GM19043 (cell line): ENCODE results near the gene TGM3.
"Not testable (repeated sequence)": the region's sequence is repeated elsewhere in the genome, so short reads cannot be mapped to it uniquely, and the experiment has no call there.

ENCODE experiments used
- ATAC-seq: cut with Tn5 transposase; IDR thresholded peaks from one replicate; pipeline ENCODE4 v1.9.1; 2021; ENCODE audit warnings: low read depth; ENCODE audit not compliant: unreplicated experiment

The TGM3 gene

GRCh38 chr20:2295886-2296515 is at the start of gene TGM3:
TSS of gene TGM3 (plus strand) at chr20:2296001. CDS start at chr20:2296064, 63 bp downstream.
- ATAC-seq = no peak

DNA sequence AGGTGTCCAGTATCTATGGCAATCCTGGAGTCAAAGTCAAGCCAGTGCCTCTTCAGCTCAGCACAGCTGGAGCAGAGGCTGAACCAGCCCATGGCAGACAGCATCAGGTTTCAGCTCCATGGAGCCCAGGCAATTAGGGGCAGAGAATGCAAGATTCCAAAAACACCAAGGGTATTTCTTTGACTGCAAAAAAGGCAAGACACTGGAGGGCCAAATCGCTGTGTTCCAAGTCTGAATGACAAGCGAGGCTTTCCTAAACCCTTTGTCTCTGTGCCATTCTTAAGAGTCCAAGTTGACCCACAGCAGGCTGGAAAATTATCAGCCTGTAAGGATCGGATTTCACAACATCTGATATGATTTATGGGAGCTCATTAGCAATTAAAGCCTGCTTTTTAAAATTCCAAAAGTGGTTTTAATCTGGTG is 49.7 kb upstream of the TGM3 start:
- ATAC-seq = no peak

DNA sequence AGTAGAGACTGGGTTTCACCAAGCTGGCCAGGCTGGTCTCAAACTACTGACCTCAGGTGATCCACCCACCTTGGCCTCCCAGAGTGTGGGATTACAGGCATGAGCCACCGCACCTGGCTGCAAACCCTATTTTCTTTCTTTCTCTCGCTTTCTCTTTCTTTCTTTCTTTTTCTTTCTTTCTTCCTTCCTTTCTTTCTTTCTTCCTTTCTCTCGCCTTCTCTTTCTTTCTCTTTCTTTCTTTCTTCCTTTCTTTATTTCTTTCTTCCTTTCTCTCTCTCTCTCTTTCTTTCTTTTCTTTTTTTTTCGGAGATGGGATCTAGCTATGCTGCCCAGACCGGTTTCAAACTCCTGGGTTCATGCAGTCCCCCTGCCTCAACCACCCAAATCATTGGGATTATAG is 47.0 kb upstream of the TGM3 start:
- no peak for ATAC-seq

- no peak for ATAC-seq
These were observed 45.9 kb upstream of the TGM3 start for GRCh38 chr20:2249935-2250334.

GRCh38 chr20:2252419-2252997 is 43.3 kb upstream of the TGM3 start:
- ATAC-seq = no peak

DNA sequence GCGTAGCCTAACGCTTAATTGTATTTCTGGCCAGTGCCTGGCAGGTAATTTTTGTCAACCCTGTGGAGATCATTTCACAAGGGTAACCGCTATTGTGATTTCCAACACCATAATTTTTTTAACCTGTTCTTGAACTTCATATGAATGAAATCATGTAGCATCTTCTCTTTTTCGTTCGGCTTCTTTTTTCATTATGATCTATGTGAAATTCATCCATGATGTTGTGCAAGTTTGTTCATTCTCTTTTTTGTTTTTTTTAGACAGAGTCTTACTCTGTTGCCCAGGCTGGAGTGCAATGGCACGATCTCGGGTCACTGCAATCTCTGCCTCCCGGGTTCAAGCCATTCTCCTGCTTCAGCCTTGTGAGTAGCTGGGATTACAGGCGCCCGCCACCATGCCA is 42.5 kb upstream of the TGM3 start:
- ATAC-seq = no peak

GRCh38 chr20:2254333-2254732 is 41.5 kb upstream of the TGM3 start:
- no peak for ATAC-seq

- ATAC-seq = no peak
These were observed 39.8 kb upstream of the TGM3 start for GRCh38 chr20:2255926-2256531.

DNA sequence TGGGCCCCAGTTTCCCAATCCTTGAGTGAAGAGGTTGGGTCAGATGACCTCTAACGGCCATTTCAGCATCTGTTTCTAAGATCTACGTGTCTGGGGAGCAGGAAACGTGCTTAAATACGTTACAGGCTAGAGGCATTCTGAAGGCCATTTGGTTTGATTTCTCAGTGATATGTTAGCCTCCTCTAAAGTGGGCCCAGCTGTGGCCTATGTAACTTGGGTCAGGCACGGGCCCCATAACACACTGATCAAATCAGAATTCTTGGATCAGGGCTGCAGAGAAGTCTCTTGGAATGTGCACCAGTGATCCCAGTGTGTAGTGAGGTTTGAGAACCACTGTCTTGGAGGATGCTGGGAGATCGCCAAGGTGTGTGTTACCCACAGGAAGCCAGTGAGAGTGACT is 36.1 kb upstream of the TGM3 start:
- no peak for ATAC-seq

GRCh38 chr20:2260250-2260649 is 35.6 kb upstream of the TGM3 start:
- no peak for ATAC-seq

- ATAC-seq = no peak
These were observed 34.7 kb upstream of the TGM3 start for GRCh38 chr20:2261046-2261485.

GRCh38 chr20:2261629-2262028 is 34.2 kb upstream of the TGM3 start:
- ATAC-seq = no peak

GRCh38 chr20:2264118-2264517 is 31.7 kb upstream of the TGM3 start:
- no peak for ATAC-seq

- ATAC-seq = not testable (repeated sequence)
These were observed 31.0 kb upstream of the TGM3 start for GRCh38 chr20:2264621-2265374.

DNA sequence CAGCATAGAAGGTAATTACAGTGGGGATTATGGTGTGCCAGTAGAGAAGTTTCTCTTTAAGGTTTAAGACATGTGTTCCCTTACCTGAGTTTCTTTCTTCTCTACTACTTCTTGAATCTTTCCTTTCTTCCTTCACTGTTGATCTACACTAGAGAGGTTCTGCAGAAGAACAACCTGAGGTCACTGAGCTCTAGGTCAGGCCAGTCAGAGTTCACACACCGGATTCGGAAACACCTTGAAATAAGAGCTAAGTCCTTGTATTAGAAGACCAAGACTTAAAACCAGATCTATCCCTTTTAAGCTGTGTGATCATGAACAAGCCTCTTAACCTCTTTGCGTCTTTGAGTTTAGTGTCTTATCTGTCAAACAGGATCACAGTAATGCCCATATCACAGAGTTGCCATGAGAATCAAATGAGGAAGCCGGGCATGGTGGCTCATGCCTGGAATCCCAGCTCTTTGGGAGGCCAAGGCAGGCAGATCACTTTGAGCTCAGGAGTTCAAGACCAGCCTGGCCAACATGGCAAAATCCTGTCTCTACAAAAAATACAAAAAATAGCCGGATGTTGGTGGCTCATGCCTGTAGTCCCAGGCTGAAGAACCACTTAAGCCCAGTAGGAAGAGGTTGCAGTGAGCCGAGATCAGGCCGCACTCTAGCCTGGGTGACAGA is 22.0 kb upstream of the TGM3 start:
- ATAC-seq = no peak

GRCh38 chr20:2276015-2276414 is 19.8 kb upstream of the TGM3 start:
- no peak for ATAC-seq

DNA sequence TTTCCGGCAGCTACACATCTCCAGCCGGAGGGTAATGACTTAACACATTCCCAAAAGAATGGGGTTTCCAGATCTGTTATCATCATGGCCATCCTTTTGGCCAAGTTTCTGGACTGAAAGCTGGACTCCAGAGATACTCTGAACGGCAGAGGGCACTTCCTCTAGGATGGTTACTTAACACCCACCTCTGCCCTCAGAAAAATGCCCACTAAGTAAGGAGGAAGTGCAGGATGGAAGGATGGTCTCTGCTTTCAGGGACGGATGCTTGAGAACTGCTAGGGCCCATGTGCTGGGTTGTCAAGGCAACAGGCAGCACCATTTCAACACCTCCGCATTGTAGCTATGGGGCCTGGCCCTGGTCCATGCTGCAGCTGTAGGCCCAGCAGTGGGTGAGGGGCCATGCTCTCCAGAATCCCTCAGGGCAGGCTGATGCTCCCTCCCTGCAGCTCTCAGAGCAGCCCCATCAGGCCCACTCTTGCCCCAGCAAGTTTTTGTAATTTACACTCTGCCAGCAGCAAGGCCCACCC is 16.5 kb upstream of the TGM3 start:
- ATAC-seq = no peak

DNA sequence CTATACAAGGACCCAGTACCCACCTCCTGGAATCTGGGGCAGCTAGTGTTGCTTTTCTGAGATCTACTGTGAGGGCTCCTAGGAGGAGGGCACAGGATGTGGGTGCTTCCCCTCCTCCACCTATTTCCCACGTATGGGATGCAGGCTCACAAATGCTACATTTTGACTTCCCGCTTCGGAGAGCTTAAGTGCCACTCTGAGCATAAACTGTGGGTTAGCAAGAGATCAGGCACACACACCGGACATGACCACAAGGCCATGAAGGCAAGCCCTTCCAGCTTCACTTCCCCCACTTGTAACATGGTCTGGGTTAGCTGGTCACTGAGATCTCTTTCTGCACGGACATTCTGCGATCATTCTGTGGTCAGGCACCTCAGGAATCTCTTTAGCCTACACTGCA is 15.7 kb upstream of the TGM3 start:
- ATAC-seq = no peak

DNA sequence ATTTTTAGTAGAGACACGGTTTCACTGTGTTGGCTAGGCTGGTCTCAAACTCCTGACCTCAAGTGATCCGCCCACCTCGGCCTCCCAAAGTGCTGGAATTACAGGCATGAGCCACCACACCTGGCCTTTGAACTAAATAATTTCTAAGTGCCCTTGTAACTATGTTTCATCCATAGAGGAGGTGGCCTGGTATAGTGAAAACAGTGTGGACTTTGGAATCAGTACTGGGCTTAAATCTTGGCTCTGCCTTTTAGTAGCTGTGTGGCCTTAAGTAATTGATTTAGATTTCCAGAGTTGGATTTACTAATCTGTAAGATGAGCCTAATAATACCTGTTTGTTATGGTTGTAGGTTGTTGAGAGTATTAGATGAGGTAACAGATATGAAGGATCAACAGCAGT is 14.2 kb upstream of the TGM3 start:
- no peak for ATAC-seq

- ATAC-seq = no peak
These were observed 13.6 kb upstream of the TGM3 start for GRCh38 chr20:2282181-2282580.
